KOPT-K1 (cell line): Measurements from ENCODE around the gene ZNF326.
A peak's percentile ranks its signal among the peaks of the same experiment; 100 is the strongest.

Experiments used
- H3K27ac ChIP-seq: fragments of 200-600 bp; sonication (generic); 2 replicates; pipeline ENCODE4 v1.5.1; 2016; ENCODE audit warnings: antibody characterized with exemption, mild to moderate bottlenecking, low read depth, low read length; ENCODE audit not compliant: poor library complexity, severe bottlenecking
- H3K36me3 ChIP-seq: fragments of 200-600 bp; sonication (generic); 2 replicates; pipeline ENCODE4 v1.5.1; 2017; ENCODE audit warnings: antibody characterized with exemption, mild to moderate bottlenecking, low read length, moderate library complexity; ENCODE audit not compliant: insufficient read depth
- H3K9me3 ChIP-seq: fragments of 200-600 bp; sonication (generic); 2 replicates; pipeline ENCODE4 v1.5.1; 2017; ENCODE audit warnings: antibody characterized with exemption, low read length, mild to moderate bottlenecking; ENCODE audit not compliant: insufficient read depth, poor library complexity, severe bottlenecking

ZNF326 gene

GRCh38 chr1:89957107-89957506 lies 37.8 kb upstream of the ZNF326 start:
- peak overlapping the region; percentile 80 for H3K27ac ChIP-seq
- no peaks in the 10 kb centered on the region for H3K36me3 ChIP-seq
- peaks cover 12% of the 10 kb centered on the region for H3K9me3 ChIP-seq

- Histone ChIP-seq H3K9me3 (peaks cover 12% of the 10 kb centered on the region), H3K36me3 (no peaks in the 10 kb centered on the region), H3K27ac (no peak overlapping the region)
These were observed 35.9 kb upstream of the ZNF326 start for GRCh38 chr1:89958851-89959654.

DNA sequence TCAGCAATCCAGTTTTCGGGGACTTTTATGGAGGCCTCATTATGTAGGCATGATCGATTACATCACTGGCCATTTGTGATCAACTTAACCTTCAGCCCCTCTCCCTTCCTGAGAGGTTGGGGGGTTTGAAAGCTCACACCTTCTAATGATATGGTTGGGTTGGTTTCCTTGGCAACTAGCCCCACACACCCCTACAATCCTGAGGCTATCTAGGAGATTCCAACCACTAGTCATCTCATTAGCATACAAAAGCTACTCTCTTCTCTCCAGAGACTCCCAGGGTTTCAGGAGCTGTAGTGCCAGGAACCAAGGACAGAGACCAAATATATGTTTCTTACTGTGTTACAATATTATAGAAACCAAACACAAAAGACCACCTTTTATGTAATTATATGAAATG lies 35.2 kb upstream of the ZNF326 start:
- Histone ChIP-seq H3K27ac (no peak overlapping the region), H3K9me3 (peaks cover 12% of the 10 kb centered on the region), H3K36me3 (no peaks in the 10 kb centered on the region)

GRCh38 chr1:89962024-89962741 lies 32.7 kb upstream of the ZNF326 start:
- H3K36me3 ChIP-seq, result no peaks in the 10 kb centered on the region
- no peak overlapping the region for H3K27ac ChIP-seq
- peaks cover 12% of the 10 kb centered on the region for H3K9me3 ChIP-seq

- Histone ChIP-seq H3K9me3 (peaks cover 12% of the 10 kb centered on the region), H3K36me3 (no peaks in the 10 kb centered on the region), H3K27ac (no peak overlapping the region)
These were observed 32.2 kb upstream of the ZNF326 start for GRCh38 chr1:89962742-89963075.

- H3K27ac ChIP-seq, result no peak overlapping the region
- H3K9me3 ChIP-seq, result no peaks in the 10 kb centered on the region
These were observed 29.6 kb upstream of the ZNF326 start for GRCh38 chr1:89965193-89965768.

GRCh38 chr1:89966656-89967055 lies 28.3 kb upstream of the ZNF326 start:
- Histone ChIP-seq H3K27ac (no peak overlapping the region), H3K9me3 (no peaks in the 10 kb centered on the region), H3K36me3 (no peaks in the 10 kb centered on the region)

More at GRCh38 chr1:89965193-89965768, 29.6 kb upstream of the ZNF326 start:
- no peaks in the 10 kb centered on the region for H3K36me3 ChIP-seq

GRCh38 chr1:89971600-89971999 lies 23.3 kb upstream of the ZNF326 start:
- no peak overlapping the region for H3K27ac ChIP-seq
- no peaks in the 10 kb centered on the region for H3K9me3 ChIP-seq
- no peaks in the 10 kb centered on the region for H3K36me3 ChIP-seq

DNA sequence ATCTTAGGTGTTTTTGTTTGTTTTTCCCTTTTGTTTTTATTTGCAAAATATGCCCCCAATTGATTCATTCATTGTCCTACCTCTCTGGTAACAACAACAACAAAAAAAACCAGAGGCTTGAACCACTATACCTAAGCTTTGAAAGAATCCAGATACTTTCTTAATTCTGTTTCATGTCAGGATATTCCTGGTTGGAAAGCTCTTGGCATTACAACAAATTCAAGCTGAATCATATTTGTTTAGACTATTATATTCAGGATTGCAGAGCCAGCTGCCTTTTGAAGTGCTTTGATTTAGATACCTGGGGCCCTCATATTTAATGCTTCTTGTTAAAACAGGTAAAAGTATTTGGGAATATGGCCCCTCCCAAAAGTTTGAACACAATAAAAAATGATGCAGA lies 22.9 kb upstream of the ZNF326 start:
- Histone ChIP-seq H3K9me3 (no peaks in the 10 kb centered on the region), H3K27ac (no peak overlapping the region), H3K36me3 (no peaks in the 10 kb centered on the region)

- H3K36me3 ChIP-seq, result no peaks in the 10 kb centered on the region
- H3K27ac ChIP-seq, result no peak overlapping the region
These were observed 21.3 kb upstream of the ZNF326 start for GRCh38 chr1:89973471-89974127.

DNA sequence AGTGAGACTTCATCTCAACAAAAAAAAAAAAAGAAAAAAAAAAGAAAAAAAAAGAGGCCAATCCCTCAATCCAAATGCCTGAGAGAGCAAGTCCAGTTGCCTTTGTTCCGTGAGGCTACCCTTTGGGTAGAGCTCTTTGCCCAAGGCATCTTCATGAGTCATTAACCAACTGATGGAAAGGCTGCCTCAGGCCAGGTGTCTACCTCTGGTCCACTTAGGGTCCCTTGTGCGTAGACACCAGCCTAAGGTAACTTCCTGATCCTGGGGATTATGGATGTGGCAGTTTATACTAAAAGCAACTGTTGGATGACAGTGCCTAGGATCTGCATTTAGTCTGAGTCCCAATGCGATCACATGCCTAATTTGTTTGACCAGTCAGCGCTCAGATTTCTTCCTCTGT lies 20.7 kb upstream of the ZNF326 start:
- H3K36me3 ChIP-seq, result no peaks in the 10 kb centered on the region
- no peaks in the 10 kb centered on the region for H3K9me3 ChIP-seq
- no peak overlapping the region for H3K27ac ChIP-seq

More at GRCh38 chr1:89973471-89974127, 21.3 kb upstream of the ZNF326 start:
- no peaks in the 10 kb centered on the region for H3K9me3 ChIP-seq

- H3K36me3 ChIP-seq, result no peaks in the 10 kb centered on the region
- H3K27ac ChIP-seq, result no peak overlapping the region
- no peaks in the 10 kb centered on the region for H3K9me3 ChIP-seq
These were observed 20.0 kb upstream of the ZNF326 start for GRCh38 chr1:89974696-89975470.

GRCh38 chr1:89975540-89976125 lies 19.3 kb upstream of the ZNF326 start:
- Histone ChIP-seq H3K27ac (no peak overlapping the region), H3K9me3 (no peaks in the 10 kb centered on the region), H3K36me3 (no peaks in the 10 kb centered on the region)

GRCh38 chr1:89978755-89979154 lies 16.2 kb upstream of the ZNF326 start:
- no peak overlapping the region for H3K27ac ChIP-seq
- no peaks in the 10 kb centered on the region for H3K9me3 ChIP-seq
- H3K36me3 ChIP-seq, result no peaks in the 10 kb centered on the region
